GM18508 (cell line): ENCODE measurements around the gene ZMYND8.

Source experiments
- ATAC-seq: cut with Tn5 transposase; IDR thresholded peaks from one replicate; pipeline ENCODE4 v1.9.1; 2021; ENCODE audit warnings: moderate number of reproducible peaks; ENCODE audit not compliant: insufficient read depth, unreplicated experiment

The ZMYND8 gene

GRCh38 chr20:47160992-47161391 lies 195.5 kb downstream of the ZMYND8 start:
- ATAC-seq, result no peak

DNA sequence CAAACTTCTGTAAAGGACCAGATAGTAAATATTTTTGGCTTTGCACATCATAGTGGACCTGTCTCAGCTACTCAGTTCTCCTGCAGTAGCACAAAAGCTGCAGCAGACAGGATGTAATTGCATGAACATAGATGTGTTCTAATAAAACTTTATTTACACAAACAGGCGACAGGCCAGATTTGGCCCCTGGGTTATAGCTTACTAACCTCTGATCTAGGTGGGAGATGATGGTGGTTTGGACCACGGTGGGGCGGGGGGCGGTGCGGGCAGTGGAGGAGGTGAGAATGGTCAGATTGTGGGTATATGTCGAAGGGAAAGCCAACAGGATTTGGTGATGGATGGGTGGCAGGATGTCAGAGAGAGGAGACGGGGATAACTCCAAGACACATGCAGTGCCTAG lies 196.3 kb downstream of the ZMYND8 start:
- no peak for ATAC-seq
